ENCODE results near the gene ITGBL1.

ITGBL1 gene

DNA sequence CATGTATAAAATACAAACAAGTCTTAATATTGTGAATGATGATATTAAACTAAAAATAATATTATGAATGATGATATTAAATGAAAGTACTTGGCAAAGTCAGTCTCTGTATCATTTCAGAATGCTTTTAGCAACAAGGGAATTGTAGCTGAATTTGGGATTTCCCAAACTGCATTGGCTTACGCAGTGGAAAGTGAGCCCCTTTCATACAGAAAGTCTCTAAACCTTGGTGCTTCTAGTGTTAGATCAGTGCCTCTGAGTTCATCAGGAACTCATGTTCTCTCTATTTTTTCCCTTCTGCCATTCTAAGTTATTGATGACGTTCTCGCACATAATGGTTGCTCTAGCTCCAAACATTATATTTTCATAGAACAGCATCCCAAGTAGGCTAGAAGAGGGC lies 300.0 kb downstream of the ITGBL1 start:
- no peak overlapping the region for H3K4me3 ChIP-seq (ENCODE audit: low read length)
- no peak for TF ChIP-seq ZNF274 (IDR thresholded peaks at IDR 0.05; ENCODE audit: low read depth, low read length)

DNA sequence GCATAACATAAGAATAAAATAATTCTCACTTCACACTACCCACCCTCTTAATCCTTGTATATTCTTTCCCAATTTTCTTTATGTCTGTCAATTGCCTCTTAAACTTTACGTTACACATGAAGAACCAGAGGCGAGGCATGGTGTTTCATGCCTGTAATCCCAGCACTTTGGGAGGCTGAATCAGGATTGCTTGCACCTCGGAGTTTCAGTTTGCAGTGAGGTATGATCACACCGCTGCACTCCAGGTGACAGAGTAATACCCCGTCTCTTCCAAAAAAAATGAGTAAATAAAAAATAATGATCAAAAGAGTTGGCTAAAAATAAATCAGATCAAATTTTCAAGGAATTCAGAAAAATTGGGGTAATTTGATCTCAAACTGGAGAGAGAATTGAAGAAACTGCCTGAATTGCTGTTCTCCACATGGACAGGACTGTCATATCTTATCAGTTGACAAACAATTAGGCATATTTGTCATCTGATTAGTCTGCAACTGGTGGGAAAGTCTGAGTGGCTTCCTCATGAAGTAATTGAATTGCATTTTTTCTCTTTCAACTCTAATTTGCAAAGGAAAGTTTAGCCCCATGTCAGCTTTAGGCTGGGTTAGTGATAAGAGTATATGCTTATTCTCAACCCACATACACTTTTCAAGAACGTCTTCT lies 302.9 kb downstream of the ITGBL1 start:
- no peak for TF ChIP-seq ZNF274 (IDR thresholded peaks at IDR 0.05; ENCODE audit: low read depth, low read length)
- H3K4me3 ChIP-seq (ENCODE audit: low read length) = no peak overlapping the region

DNA sequence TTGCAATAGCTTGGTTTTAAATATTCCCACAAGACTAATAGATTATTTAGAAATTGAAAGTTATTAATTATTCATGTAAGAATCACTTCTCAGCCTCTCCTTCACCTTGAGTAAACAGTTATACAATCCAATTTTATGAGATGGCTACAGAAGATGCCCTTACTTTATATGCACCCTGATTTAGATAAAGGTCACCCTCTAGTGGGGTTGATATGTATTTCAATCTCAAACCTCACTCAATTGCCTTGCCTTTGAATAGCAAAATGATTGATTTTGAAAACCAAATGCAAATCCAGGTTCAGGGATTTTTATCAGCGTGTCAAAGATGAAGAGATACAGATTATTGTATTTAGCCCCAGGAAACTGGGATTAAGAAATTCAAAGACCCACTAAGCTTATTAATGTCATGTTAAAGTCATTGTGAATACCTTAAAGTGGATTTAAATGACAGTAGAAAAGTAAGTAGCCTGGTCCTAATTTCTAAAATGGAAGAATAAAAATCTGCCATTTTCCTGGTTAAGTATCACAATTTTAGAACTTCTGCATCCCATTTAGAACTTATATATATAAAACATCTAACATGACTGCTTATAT lies 305.1 kb downstream of the ITGBL1 start:
- H3K4me3 ChIP-seq (ENCODE audit: low read length) = no peak overlapping the region
- no peak for TF ChIP-seq ZNF274 (IDR thresholded peaks at IDR 0.05; ENCODE audit: low read depth, low read length)

DNA sequence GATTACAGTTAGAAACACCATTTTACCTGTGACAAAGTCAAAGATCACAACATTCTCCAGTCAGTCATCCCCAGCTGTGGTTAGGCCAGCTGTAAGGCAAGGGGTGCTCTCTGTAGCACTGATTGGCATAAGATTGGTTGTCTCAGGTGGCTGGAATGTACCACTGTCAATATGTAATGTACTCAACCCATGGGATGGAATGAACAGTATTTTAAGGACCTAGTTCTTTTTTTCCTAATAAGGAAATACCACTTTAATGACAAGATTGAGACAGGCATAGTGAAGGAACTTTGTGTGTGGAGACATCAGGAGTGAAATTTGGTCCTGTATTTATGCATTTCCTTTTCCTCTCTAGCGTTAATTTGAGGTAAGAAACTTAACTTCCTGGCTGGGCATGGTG lies 310.7 kb downstream of the ITGBL1 start:
- no peak for TF ChIP-seq ZNF274 (IDR thresholded peaks at IDR 0.05; ENCODE audit: low read depth, low read length)
- H3K4me3 ChIP-seq (ENCODE audit: low read length) = no peak overlapping the region

All from GM08714 (cell line).